Gastrocnemius medialis (tissue), 4 donors: ENCODE measurements around the gene SGCE. TPM values are rescaled to one million over a fixed set of nuclear protein-coding genes. Genes with fewer than 3 reads are reported as not detected.

Source experiments
- ATAC-seq, 2 donors: fragments of 150-250 bp; one replicate each; pipeline ENCODE4 v1.9.1; 2016
- DNase-seq, 2 donors: peaks; one replicate each; pipeline ENCODE4 v3.0.0-alpha.2; 2019
- H3K27ac ChIP-seq, 4 donors: fragments of 200-600 bp; sonication (generic); 1 replicate in 1 of 4; 2 replicates in 3 of 4; pipeline ENCODE4 v1.5.1; 2016 to 2018; ENCODE audit warnings: mild to moderate bottlenecking in 2 of 4, moderate library complexity in 1 of 4
- H3K27me3 ChIP-seq, 3 donors: fragments of 200-600 bp; sonication (generic) in 2 of 3; 1 replicate in 1 of 3; 2 replicates in 2 of 3; pipeline versions ENCODE4 v1.5.1 to v1.6.0; 2016 to 2019; ENCODE audit warnings: mild to moderate bottlenecking in 1 of 3, moderate library complexity in 1 of 3
- H3K36me3 ChIP-seq, 2 donors: fragments of 200-600 bp; sonication (generic) in 1 of 2; one replicate each; pipeline ENCODE4 v1.5.1; 2017 to 2018
- H3K4me1 ChIP-seq, 2 donors: fragments of 200-600 bp; sonication (generic) in 1 of 2; one replicate each; pipeline ENCODE4 v1.5.1; 2016 to 2017; ENCODE audit warnings: mild to moderate bottlenecking in 2 of 2
- H3K4me3 ChIP-seq, 4 donors: fragments of 200-600 bp; sonication (generic) in 3 of 4; 1 replicate in 1 of 4; 2 replicates in 3 of 4; pipeline ENCODE4 v1.5.1; 2016 to 2019; ENCODE audit warnings: mild to moderate bottlenecking in 2 of 4
- H3K9me3 ChIP-seq, 3 donors: fragments of 200-600 bp; sonication (generic) in 2 of 3; 1 replicate in 1 of 3; 2 replicates in 2 of 3; pipeline ENCODE4 v1.5.1; 2016 to 2019
- CTCF ChIP-seq, 5 experiments: fragments of 450-650 bp in 3 of 5; fragments of 200-600 bp in 2 of 5; sonication (generic) in 2 of 5; IDR thresholded peaks in 4 of 5; conservative IDR thresholded peaks in 1 of 5; 1 replicate in 4 of 5; 2 replicates in 1 of 5; pipeline ENCODE4 v1.5.1; 2016 to 2019; ENCODE audit warnings: antibody characterized with exemption in 5 of 5, mild to moderate bottlenecking in 3 of 5, moderate library complexity in 3 of 5
- POLR2A ChIP-seq, 2 donors: fragments of 450-650 bp; IDR thresholded peaks; one replicate each; pipeline ENCODE4 v1.6.1; 2017; ENCODE audit warnings: antibody characterized with exemption in 2 of 2, mild to moderate bottlenecking in 2 of 2, moderate library complexity in 2 of 2
- in situ Hi-C, 4 donors: fragments of 200-750 bp; cut with MboI; loops; one replicate each; pipeline versions ENCODE4 v1.15.0 to v1.8.0; 2017; ENCODE audit warnings: low sequenced_read_pairs in 4 of 4
- intact Hi-C: fragments of 100-400 bp; cut with DNase I; formaldehyde crosslinking; loops from one replicate; pipeline ENCODE4 v1.15.1; 2023; ENCODE audit warnings: low total_unique reads
- total RNA-seq, 4 donors: library from RNA; depleted of rRNA; stranded (reverse); fragments of >200 nt; gene quantifications; one replicate each; pipeline versions ENCODE4 v1.1.0 to v1.2.3, GENCODE V29; 2016

The SGCE gene
- total RNA-seq, 4 donors from 2014 or later, result 5.1 to 8.6 (median 6.1) TPM

GRCh38 chr7:94579470-94579869 lies 76.5 kb downstream of the SGCE start:
- H3K4me1 ChIP-seq, result peaks cover 4 to 9% of the 10 kb centered on the region in 2 donors
- no peaks in the 10 kb centered on the region for H3K9me3 ChIP-seq
- in situ Hi-C loops, result no loop called here
- DNase-seq (no peak), ATAC-seq (no peak)
- TF ChIP-seq POLR2A (IDR thresholded peaks at IDR 0.05) (no peak), CTCF (IDR thresholded peaks at IDR 0.05 in 4 of 5, conservative IDR thresholded peaks at IDR 0.05 in 1 of 5) (no peak)
- H3K27ac ChIP-seq, result no peak overlapping the region
- H3K27me3 ChIP-seq, result no peaks in the 10 kb centered on the region
- no peaks in the 10 kb centered on the region for H3K36me3 ChIP-seq
- no peak overlapping the region for H3K4me3 ChIP-seq
- intact Hi-C loops, result no loop called here

GRCh38 chr7:94578614-94579013 lies 77.3 kb downstream of the SGCE start:
- peaks cover 0 to under 1% of the 10 kb centered on the region in 2 donors for H3K4me1 ChIP-seq
- no peaks in the 10 kb centered on the region for H3K9me3 ChIP-seq
- H3K27ac ChIP-seq, result no peak overlapping the region
- H3K36me3 ChIP-seq, result no peaks in the 10 kb centered on the region
- no peak for DNase-seq
- no peak for TF ChIP-seq CTCF (IDR thresholded peaks at IDR 0.05 in 4 of 5, conservative IDR thresholded peaks at IDR 0.05 in 1 of 5)
- TF ChIP-seq POLR2A (IDR thresholded peaks at IDR 0.05), result no peak
- intact Hi-C loops (no loop called here), in situ Hi-C loops (no loop called here)
- H3K27me3 ChIP-seq, result no peaks in the 10 kb centered on the region
- no peak overlapping the region for H3K4me3 ChIP-seq
- ATAC-seq, result no peak

GRCh38 chr7:94577357-94577756 lies 78.6 kb downstream of the SGCE start:
- intact Hi-C loops, result no loop called here
- TF ChIP-seq CTCF (IDR thresholded peaks at IDR 0.05 in 4 of 5, conservative IDR thresholded peaks at IDR 0.05 in 1 of 5) (no peak), POLR2A (IDR thresholded peaks at IDR 0.05) (no peak)
- Histone ChIP-seq H3K36me3 (no peaks in the 10 kb centered on the region), H3K4me3 (no peak overlapping the region), H3K4me1 (no peaks in the 10 kb centered on the region), H3K9me3 (no peaks in the 10 kb centered on the region), H3K27me3 (no peaks in the 10 kb centered on the region), H3K27ac (no peak overlapping the region)
- in situ Hi-C loops, result no loop called here
- no peak for ATAC-seq
- no peak for DNase-seq

GRCh38 chr7:94576316-94576715 lies 79.6 kb downstream of the SGCE start:
- no peaks in the 10 kb centered on the region for H3K9me3 ChIP-seq

More at GRCh38 chr7:94576316-94576715, 79.6 kb downstream of the SGCE start:
- Histone ChIP-seq H3K27ac (no peak overlapping the region), H3K36me3 (no peaks in the 10 kb centered on the region), H3K4me3 (no peak overlapping the region), H3K4me1 (no peaks in the 10 kb centered on the region), H3K27me3 (no peaks in the 10 kb centered on the region)
- DNase-seq, result no peak
- in situ Hi-C loops (no loop called here), intact Hi-C loops (no loop called here)
- TF ChIP-seq CTCF (IDR thresholded peaks at IDR 0.05 in 4 of 5, conservative IDR thresholded peaks at IDR 0.05 in 1 of 5), result no peak
- no peak for TF ChIP-seq POLR2A (IDR thresholded peaks at IDR 0.05)
- ATAC-seq, result no peak
